H1 (cell line): ENCODE data around the gene PHOSPHO2. TPM values are rescaled to one million over a fixed set of nuclear protein-coding genes. Genes with fewer than 3 reads are reported as not detected.

Experiments
- CHD7 ChIP-seq: fragments of 300-600 bp; sonication (generic); IDR thresholded peaks from 2 replicates; pipeline ENCODE4 v1.7.1; 2012; ENCODE audit warnings: low read length, moderate library complexity, mild to moderate bottlenecking, inconsistent platforms; ENCODE audit not compliant: insufficient replicate concordance
- polyA plus RNA-seq, 7 experiments: library from polyadenylated mRNA; depleted of rRNA in 3 of 7; stranded (reverse) in 5 of 7; unstranded in 2 of 7; fragments of >200 nt in 5 of 7; fragments of 200-250 nt in 2 of 7; gene quantifications; 1 replicate in 5 of 7; 2 replicates in 1 of 7; 4 replicates in 1 of 7; pipeline versions ENCODE4 v1.2.1 to v1.2.3, GENCODE V29; 2011 to 2013; ENCODE audit warnings: missing spikeins in 2 of 7, mixed read lengths in 2 of 7
- total RNA-seq: library from RNA; stranded (reverse); fragmentation: NEBNext Ultra II Directional; extraction: Animal tissue kit (Norgen Biotek cat#: 25700); gene quantifications from 2 replicates; pipeline ENCODE4 v1.2.1, GENCODE V29; 2021

The PHOSPHO2 gene
- total and polyA plus RNA-seq, 2 of the 8 experiments (the other 6 are each of a cell fraction or from before 2014, with no cell fraction given) = 2.4 to 8.5 TPM

GRCh38 chr2:169684135-169684565, 10.1 kb upstream of the PHOSPHO2 start (continued):
- TF ChIP-seq CHD7 = no peak
